IPS-20b (cell line): ENCODE results near the gene CYREN.
A peak's percentile ranks its signal among the peaks of the same experiment; 100 is the strongest.
"Not testable (repeated sequence)": the region's sequence is repeated elsewhere in the genome, so short reads cannot be mapped to it uniquely, and the experiment has no call there.

Experiments used
- H3K27ac ChIP-seq: one replicate; pipeline ENCODE4 v1.5.1; 2013; ENCODE audit warnings: low read length
- H3K27me3 ChIP-seq: 2 replicates; pipeline ENCODE4 v1.6.1; 2013; ENCODE audit warnings: mild to moderate bottlenecking, low read length, inconsistent platforms; ENCODE audit not compliant: insufficient read depth
- H3K36me3 ChIP-seq: 2 replicates; pipeline ENCODE4 v1.6.1; 2013; ENCODE audit warnings: low read depth, mild to moderate bottlenecking, inconsistent platforms, low read length, moderate library complexity; ENCODE audit not compliant: insufficient read depth
- H3K4me1 ChIP-seq: 2 replicates; pipeline ENCODE4 v1.6.1; 2013; ENCODE audit warnings: mild to moderate bottlenecking, control low read depth, inconsistent platforms, low read length, moderate library complexity; ENCODE audit not compliant: insufficient read depth
- H3K4me3 ChIP-seq: 2 replicates; pipeline ENCODE4 v1.5.1; 2013; ENCODE audit warnings: mild to moderate bottlenecking, low read length, inconsistent platforms
- H3K9ac ChIP-seq: 2 replicates; pipeline ENCODE4 v1.6.1; 2013; ENCODE audit warnings: low read depth, mild to moderate bottlenecking, inconsistent platforms, low read length, moderate library complexity
- H3K9me3 ChIP-seq: 2 replicates; pipeline ENCODE4 v1.6.1; 2013; ENCODE audit warnings: mild to moderate bottlenecking, low read depth, low read length, inconsistent platforms; ENCODE audit not compliant: insufficient read depth

Gene CYREN

GRCh38 chr7:135184254-135184841 lies 13.8 kb upstream of the CYREN start:
- Histone ChIP-seq H3K36me3 (peaks cover 34% of the 10 kb centered on the region), H3K9ac (no peak overlapping the region)

DNA sequence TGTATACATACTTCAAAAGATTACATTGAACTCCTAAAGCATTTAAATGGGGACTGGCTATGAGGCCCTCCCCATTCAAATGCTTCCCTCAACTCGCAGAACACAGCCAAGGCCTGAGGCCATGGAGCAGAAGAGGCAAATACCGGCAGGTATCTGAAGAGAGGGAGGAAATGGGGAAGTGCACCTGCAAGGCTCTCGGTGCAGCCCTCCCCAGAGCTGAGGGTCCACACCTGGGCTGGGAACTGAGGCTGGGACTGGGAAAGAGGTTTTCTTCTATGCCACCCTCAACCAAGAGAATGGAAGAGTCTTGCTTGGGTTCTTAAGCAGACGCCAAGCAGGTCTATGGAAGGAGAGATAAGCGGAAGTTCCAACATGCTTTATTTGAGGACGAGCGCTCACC lies 13.0 kb upstream of the CYREN start:
- H3K9me3 ChIP-seq: peaks cover 42% of the 10 kb centered on the region

More at GRCh38 chr7:135184254-135184841, 13.8 kb upstream of the CYREN start:
- Histone ChIP-seq H3K4me3 (no peak overlapping the region), H3K27me3 (no peaks in the 10 kb centered on the region), H3K27ac (no peak overlapping the region), H3K9me3 (peaks cover 41% of the 10 kb centered on the region), H3K4me1 (no peaks in the 10 kb centered on the region)

GRCh38 chr7:135181929-135182678 lies 11.6 kb upstream of the CYREN start:
- no peak overlapping the region for H3K27ac ChIP-seq
- H3K4me1 ChIP-seq: peaks cover 10% of the 10 kb centered on the region
- H3K9ac ChIP-seq: no peak overlapping the region
- peaks cover 42% of the 10 kb centered on the region for H3K9me3 ChIP-seq
- no peak overlapping the region for H3K4me3 ChIP-seq
- H3K36me3 ChIP-seq: peaks cover 18% of the 10 kb centered on the region
- H3K27me3 ChIP-seq: no peaks in the 10 kb centered on the region

More for the DNA sequence above, 13.0 kb upstream of the CYREN start:
- peaks cover 25% of the 10 kb centered on the region for H3K36me3 ChIP-seq
- H3K27me3 ChIP-seq: no peaks in the 10 kb centered on the region
- H3K9ac ChIP-seq: no peak overlapping the region
- H3K4me3 ChIP-seq: no peak overlapping the region
- no peaks in the 10 kb centered on the region for H3K4me1 ChIP-seq
- H3K27ac ChIP-seq: no peak overlapping the region

DNA sequence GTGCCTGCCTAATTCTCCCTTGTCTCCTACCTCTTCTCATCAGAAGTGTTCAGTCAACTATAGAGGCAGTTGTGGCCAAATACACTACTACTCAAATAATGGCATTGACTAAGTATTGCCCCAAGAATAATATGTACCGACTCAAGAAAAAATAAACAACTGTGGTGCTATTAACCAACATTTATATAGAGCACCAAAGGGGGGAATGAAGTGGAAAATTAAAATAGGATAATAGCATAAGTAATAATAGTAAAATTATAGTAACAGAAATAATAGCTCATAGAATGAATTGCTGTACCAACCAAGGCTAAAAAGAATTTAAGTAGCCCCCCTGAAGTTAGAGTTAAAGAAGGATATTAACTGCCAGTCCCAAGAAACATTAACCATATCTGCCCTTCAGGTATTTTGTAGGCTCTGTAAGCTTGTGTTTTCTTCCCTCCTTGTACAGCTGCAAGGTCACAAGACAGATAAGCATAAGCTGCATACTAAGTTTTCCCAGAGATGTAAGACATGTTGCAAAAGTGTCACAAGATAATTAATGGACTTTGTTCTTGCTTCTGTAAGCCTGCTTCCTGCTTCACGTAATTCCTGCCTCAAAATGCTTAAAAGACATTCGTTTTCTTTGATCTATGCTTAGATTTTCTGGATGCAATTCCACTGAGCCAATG lies 10.9 kb upstream of the CYREN start:
- H3K4me3 ChIP-seq: no peak overlapping the region
- H3K36me3 ChIP-seq: peaks cover 18% of the 10 kb centered on the region
- H3K27me3 ChIP-seq: no peaks in the 10 kb centered on the region
- no peak overlapping the region for H3K27ac ChIP-seq
- H3K4me1 ChIP-seq: peaks cover 12% of the 10 kb centered on the region
- no peak overlapping the region for H3K9ac ChIP-seq
- peaks cover 42% of the 10 kb centered on the region for H3K9me3 ChIP-seq

DNA sequence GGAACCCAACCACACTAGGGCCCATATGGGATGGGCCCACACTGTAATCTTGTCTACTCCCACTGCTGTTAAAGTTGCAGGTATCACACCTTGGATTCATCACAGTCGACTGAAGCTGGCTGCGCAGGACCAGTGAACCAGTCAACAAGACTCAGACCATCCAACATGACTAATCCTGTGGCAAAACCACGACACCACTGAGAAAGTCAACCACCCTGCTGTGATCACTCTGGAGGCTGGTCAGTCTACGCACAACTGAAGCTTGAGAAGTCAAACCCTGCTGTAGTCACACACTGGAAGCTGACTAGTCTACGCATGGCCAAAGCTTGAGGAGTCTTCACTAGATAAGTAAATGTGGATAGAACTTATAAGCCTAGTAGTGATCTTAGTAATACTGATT lies 9.6 kb upstream of the CYREN start:
- no peak overlapping the region for H3K27ac ChIP-seq
- H3K9me3 ChIP-seq: peaks cover 42% of the 10 kb centered on the region
- no peak overlapping the region; the same call in 1 of the 2 replicates for H3K4me3 ChIP-seq
- H3K9ac ChIP-seq: no peak overlapping the region
- H3K4me1 ChIP-seq: peaks cover 12% of the 10 kb centered on the region
- no peaks in the 10 kb centered on the region for H3K27me3 ChIP-seq
- peaks cover 15% of the 10 kb centered on the region for H3K36me3 ChIP-seq

DNA sequence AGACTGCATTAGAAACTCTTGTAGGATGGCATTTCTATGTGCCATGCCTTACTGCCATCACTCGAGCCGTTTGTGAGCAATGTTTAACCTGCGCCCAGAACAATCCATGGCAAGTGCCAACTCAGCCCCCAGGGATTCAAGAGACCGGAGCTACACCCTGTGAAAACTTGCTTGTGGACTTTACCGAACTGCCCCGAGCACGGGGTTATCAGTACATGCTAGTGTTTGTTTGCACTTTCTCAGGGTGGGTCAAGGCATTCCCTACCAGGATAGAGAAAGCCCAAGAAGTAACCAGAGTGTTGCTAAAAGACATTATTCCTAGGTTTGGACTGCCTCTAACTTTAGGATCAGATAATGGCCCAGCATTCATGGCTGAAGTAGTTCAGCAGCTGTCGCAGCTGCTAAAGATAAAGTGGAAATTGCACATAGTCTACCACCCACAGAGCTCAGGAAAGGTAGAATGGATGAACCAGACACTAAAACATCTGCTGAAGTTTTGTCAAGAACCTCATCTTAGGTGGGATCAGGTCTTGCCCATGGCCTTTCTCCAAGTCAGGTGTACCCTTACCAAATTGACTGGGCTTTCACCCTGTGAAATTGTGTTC lies 8.9 kb upstream of the CYREN start:
- Histone ChIP-seq H3K27me3 (no peaks in the 10 kb centered on the region), H3K9ac (no peak overlapping the region), H3K9me3 (peaks cover 42% of the 10 kb centered on the region), H3K4me3 (no peak overlapping the region), H3K4me1 (peaks cover 12% of the 10 kb centered on the region), H3K27ac (no peak overlapping the region), H3K36me3 (peaks cover 13% of the 10 kb centered on the region; the same call in 1 of the 2 replicates)

GRCh38 chr7:135178364-135178763 lies 7.9 kb upstream of the CYREN start:
- Histone ChIP-seq H3K27me3 (no peaks in the 10 kb centered on the region), H3K4me3 (no peak overlapping the region), H3K36me3 (peaks cover 10% of the 10 kb centered on the region; the same call in 1 of the 2 replicates), H3K4me1 (peaks cover 12% of the 10 kb centered on the region), H3K27ac (peak overlapping the region; percentile 13), H3K9ac (no peak overlapping the region), H3K9me3 (peaks cover 39% of the 10 kb centered on the region)

DNA sequence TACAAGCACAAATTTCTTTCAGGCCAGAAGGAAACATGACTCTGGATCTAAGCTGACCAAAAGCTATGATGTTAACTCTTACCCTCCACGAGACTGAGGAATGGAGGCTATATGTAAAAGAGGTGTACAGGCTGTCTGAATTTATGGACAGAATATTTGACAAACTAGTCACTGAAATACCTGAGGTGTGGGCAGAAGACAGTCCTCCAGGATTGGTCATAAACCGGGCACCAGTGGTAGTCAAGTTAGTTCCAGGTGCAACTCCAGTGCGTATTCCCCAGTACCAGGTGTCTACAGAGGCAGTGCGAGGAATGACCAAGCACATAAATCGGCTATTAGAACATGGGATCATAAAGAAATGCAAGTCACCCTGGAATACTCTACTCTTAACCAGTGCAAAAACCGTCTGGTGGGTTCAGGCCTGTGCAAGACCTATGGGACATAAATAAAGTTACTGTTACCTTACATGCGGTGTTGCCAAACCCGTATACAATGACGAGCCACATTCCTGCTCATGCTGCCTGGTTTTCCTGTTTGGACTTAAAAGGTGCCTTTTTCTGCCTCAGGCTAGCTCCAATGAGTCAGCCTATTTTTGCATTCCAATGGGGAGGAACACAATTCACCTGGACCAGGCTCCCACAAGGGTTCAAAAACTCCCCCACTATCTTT lies 6.7 kb upstream of the CYREN start:
- H3K4me1 ChIP-seq: peaks cover 12% of the 10 kb centered on the region
- H3K9ac ChIP-seq: no peak overlapping the region
- H3K36me3 ChIP-seq: 0 out of 2 replicates have a peak, but pooled peaks cover 5% of the 10 kb centered on the region
- no peak overlapping the region for H3K4me3 ChIP-seq
- H3K27me3 ChIP-seq: no peaks in the 10 kb centered on the region
- H3K9me3 ChIP-seq: peaks cover 28% of the 10 kb centered on the region
- peak overlapping the region; percentile 13 for H3K27ac ChIP-seq

GRCh38 chr7:135175931-135176330 lies 5.4 kb upstream of the CYREN start:
- Histone ChIP-seq H3K4me3 (no peak overlapping the region), H3K27ac (no peak overlapping the region), H3K36me3 (0 out of 2 replicates have a peak, but pooled peaks cover 2% of the 10 kb centered on the region), H3K27me3 (no peaks in the 10 kb centered on the region), H3K9me3 (peaks cover 15% of the 10 kb centered on the region), H3K9ac (no peak overlapping the region), H3K4me1 (peaks cover 14% of the 10 kb centered on the region)

DNA sequence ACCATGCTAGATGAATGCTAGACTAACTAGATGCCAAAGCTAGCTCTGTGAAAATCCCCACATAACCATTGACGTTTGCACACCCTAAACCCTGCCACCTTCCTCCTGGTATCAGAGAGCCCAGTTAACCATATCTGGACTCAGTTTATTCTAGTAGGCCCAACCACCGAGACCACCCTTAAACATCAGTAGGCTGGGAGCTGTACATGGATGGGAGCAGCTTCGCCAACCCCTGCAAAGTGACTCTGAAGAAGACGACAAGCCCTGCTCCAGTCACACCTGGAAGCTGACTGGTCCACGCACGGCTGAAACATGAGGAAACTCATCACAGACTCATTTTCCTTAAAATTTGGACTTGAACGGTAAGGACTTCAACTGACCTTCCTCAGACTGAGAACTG lies 4.4 kb upstream of the CYREN start:
- H3K4me3 ChIP-seq: no peak overlapping the region
- H3K27me3 ChIP-seq: no peaks in the 10 kb centered on the region
- peaks cover 6% of the 10 kb centered on the region for H3K9me3 ChIP-seq
- H3K9ac ChIP-seq: no peak overlapping the region
- H3K27ac ChIP-seq: no peak overlapping the region
- peaks cover 14% of the 10 kb centered on the region for H3K4me1 ChIP-seq
- no peaks in the 10 kb centered on the region for H3K36me3 ChIP-seq

DNA sequence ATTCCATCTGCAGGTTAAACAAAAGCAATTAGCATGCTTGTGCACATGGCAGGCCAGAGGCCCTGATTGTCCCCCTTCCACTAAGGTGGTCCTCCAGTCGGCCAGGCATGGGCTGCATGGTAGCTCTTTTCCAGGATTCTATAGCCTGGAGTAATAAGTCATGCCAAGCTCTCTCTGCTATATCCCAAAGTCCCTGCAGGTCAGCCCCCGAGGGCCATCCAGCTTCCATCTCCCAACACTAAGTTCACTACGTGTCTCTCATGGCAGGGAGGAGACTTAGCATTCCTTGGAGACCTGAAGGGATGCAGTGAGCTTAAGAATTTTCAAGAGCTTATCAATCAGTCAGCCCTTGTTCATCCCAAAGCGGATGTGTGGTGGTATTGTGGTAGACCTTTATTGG lies 3.4 kb upstream of the CYREN start:
- H3K27me3 ChIP-seq, H3K36me3 ChIP-seq, H3K9me3 ChIP-seq, H3K27ac ChIP-seq, H3K9ac ChIP-seq, H3K4me3 ChIP-seq: not testable (repeated sequence)
- peaks cover 21% of the 10 kb centered on the region for H3K4me1 ChIP-seq
